HepG2 (cell line): ENCODE data around the gene OSBPL9. TPM values are rescaled to one million over a fixed set of nuclear protein-coding genes. Genes with fewer than 3 reads are reported as not detected.

Experiments
- ATF1 ChIP-seq: IDR thresholded peaks from 2 replicates; pipeline ENCODE4 v1.6.1; 2016; ENCODE audit warnings: mild to moderate bottlenecking, control low read depth
- EP300 ChIP-seq, 3 experiments: sonication (generic) in 1 of 3; formaldehyde crosslinking in 1 of 3; IDR thresholded peaks; 2 replicates each; pipeline versions ENCODE4 v1.5.1 to v1.6.1; 2011 to 2020; ENCODE audit warnings: low read depth in 2 of 3, low read length in 2 of 3, borderline replicate concordance in 1 of 3, improper control_type of control experiment in 1 of 3, mild to moderate bottlenecking in 1 of 3, missing genetic modification reagents in 1 of 3, moderate library complexity in 1 of 3
- HNRNPLL ChIP-seq: fragments of 200-400 bp; formaldehyde crosslinking; IDR thresholded peaks from 2 replicates; pipeline ENCODE4 v1.6.1; 2017; ENCODE audit warnings: mild to moderate bottlenecking, low read depth, low read length; ENCODE audit not compliant: poor library complexity, severe bottlenecking
- MED1 ChIP-seq: sonication (generic); formaldehyde crosslinking; IDR thresholded peaks from 2 replicates; pipeline ENCODE4 v1.4.0; 2020; ENCODE audit warnings: missing genetic modification reagents
- RXRB ChIP-seq: IDR thresholded peaks from 2 replicates; pipeline ENCODE4 v1.6.1; 2016; ENCODE audit warnings: borderline replicate concordance, missing genetic modification reagents, missing compliant biosample characterization
- SP140L ChIP-seq: sonication (generic); formaldehyde crosslinking; IDR thresholded peaks from 2 replicates; pipeline ENCODE4 v1.4.0; 2020; ENCODE audit warnings: missing genetic modification reagents, borderline replicate concordance
- TCF12 ChIP-seq, 2 experiments: fragments of 450-650 bp in 1 of 2; sonication (generic) in 1 of 2; formaldehyde crosslinking in 1 of 2; IDR thresholded peaks; 2 replicates each; pipeline versions ENCODE4 v1.6.1 to v1.8.0; 2017 to 2022; ENCODE audit warnings: antibody characterized with exemption in 1 of 2, mild to moderate bottlenecking in 1 of 2, missing genetic modification reagents in 1 of 2, moderate library complexity in 1 of 2
- XBP1 ChIP-seq: sonication (generic); formaldehyde crosslinking; IDR thresholded peaks from 2 replicates; pipeline ENCODE4 v1.5.0; 2020; ENCODE audit warnings: missing genetic modification reagents
- ZNF12 ChIP-seq: sonication (generic); formaldehyde crosslinking; IDR thresholded peaks from 2 replicates; pipeline ENCODE4 v1.5.0; 2020; ENCODE audit warnings: missing genetic modification reagents
- ZNF383 ChIP-seq: sonication (generic); formaldehyde crosslinking; IDR thresholded peaks from 2 replicates; pipeline ENCODE4 v1.4.0; 2020; ENCODE audit warnings: missing genetic modification reagents, mild to moderate bottlenecking, borderline replicate concordance
- ZNF768 ChIP-seq: sonication (generic); formaldehyde crosslinking; IDR thresholded peaks from 2 replicates; pipeline ENCODE4 v1.4.0; 2020; ENCODE audit warnings: missing genetic modification reagents
- ZNF878 ChIP-seq: sonication (generic); formaldehyde crosslinking; IDR thresholded peaks from 2 replicates; pipeline ENCODE4 v1.8.1; 2023; ENCODE audit warnings: mild to moderate bottlenecking, missing genetic modification reagents, moderate library complexity
- ZSCAN9 ChIP-seq: IDR thresholded peaks from 2 replicates; pipeline ENCODE4 v1.6.1; 2016; ENCODE audit warnings: borderline replicate concordance
- polyA plus RNA-seq, 8 experiments: library from polyadenylated mRNA; depleted of rRNA in 3 of 8; stranded (reverse) in 7 of 8; unstranded in 1 of 8; fragments of >200 nt; fragmentation: Illumina TruSeq in 4 of 8; extraction: Trizol in 4 of 8; gene quantifications; 2 replicates each; pipeline versions ENCODE4 v1.2.1 to v1.2.3, GENCODE V29; 2011 to 2016; ENCODE audit warnings: low read depth in 4 of 8, missing spikeins in 1 of 8, mixed read lengths in 1 of 8; ENCODE audit not compliant: insufficient read depth in 1 of 8
- total RNA-seq, 5 experiments: library from RNA; depleted of rRNA; stranded (reverse); fragments of >200 nt; fragmentation: Illumina TruSeq; extraction: Trizol; gene quantifications; 2 replicates each; pipeline ENCODE4 v1.2.3, GENCODE V29; 2016; ENCODE audit warnings: low read depth in 1 of 5
- TF ChIP-seq, protein P1 (sequence below): sonication (generic); formaldehyde crosslinking; IDR thresholded peaks from 2 replicates; pipeline ENCODE4 v1.9.0; 2021; ENCODE audit warnings: missing genetic modification reagents, borderline replicate concordance
- TF ChIP-seq, protein P2 (sequence below): sonication (generic); formaldehyde crosslinking; IDR thresholded peaks from 2 replicates; pipeline ENCODE4 v1.8.0; 2022; ENCODE audit warnings: missing genetic modification reagents, mild to moderate bottlenecking, inconsistent platforms, borderline replicate concordance
- TF ChIP-seq, protein P3 (sequence below): sonication (generic); formaldehyde crosslinking; IDR thresholded peaks from 2 replicates; pipeline ENCODE4 v1.4.0; 2020; ENCODE audit warnings: mild to moderate bottlenecking, missing genetic modification reagents

OSBPL9 gene
- total and polyA plus RNA-seq, 2 of the 13 experiments (the other 11 are each of a cell fraction or from before 2014, with no cell fraction given): 83.6 to 142 TPM

DNA sequence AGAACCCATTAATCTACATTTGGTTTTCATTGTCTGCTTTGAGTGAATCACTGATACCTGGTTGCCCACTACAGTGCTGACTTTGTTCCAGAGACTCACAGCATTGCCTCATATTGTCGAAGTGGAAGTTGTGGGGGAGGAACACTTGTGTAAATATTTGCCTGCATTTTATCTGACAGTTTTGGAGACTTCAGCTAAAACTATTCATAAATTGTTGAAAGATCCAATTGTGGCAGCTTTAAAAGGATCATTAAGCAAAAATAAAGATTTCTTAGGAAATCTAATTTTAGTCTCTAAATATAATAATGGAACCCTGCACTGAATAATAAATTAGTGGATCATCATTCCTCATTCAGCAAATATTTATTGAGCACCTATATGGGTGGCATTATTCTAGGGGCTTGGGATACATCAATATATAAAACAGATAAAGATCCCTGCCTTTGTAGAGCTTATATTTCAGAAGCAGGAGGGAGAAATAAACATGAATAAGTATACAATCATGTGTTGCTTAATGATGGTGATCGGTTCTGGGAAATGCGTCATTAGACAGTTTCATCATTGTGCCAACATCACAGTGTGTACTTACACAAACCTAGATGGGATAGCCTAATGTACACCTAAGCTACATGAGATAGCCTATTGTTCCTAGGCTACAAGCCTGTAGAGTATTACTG is 73.5 kb downstream of the OSBPL9 start (continued):
- TF ChIP-seq, protein P1, sequence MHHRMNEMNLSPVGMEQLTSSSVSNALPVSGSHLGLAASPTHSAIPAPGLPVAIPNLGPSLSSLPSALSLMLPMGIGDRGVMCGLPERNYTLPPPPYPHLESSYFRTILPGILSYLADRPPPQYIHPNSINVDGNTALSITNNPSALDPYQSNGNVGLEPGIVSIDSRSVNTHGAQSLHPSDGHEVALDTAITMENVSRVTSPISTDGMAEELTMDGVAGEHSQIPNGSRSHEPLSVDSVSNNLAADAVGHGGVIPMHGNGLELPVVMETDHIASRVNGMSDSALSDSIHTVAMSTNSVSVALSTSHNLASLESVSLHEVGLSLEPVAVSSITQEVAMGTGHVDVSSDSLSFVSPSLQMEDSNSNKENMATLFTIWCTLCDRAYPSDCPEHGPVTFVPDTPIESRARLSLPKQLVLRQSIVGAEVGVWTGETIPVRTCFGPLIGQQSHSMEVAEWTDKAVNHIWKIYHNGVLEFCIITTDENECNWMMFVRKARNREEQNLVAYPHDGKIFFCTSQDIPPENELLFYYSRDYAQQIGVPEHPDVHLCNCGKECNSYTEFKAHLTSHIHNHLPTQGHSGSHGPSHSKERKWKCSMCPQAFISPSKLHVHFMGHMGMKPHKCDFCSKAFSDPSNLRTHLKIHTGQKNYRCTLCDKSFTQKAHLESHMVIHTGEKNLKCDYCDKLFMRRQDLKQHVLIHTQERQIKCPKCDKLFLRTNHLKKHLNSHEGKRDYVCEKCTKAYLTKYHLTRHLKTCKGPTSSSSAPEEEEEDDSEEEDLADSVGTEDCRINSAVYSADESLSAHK: no peak
- peak; percentile 83 to 98 for TF ChIP-seq EP300 (IDR thresholded peaks at IDR 0.05; ENCODE audit: low read depth in 2 of 2, low read length in 2 of 2)
- TF ChIP-seq EP300 (CRISPR knock-in tag; IDR thresholded peaks at IDR 0.05; ENCODE audit: borderline replicate concordance): peak; percentile 98
- TF ChIP-seq TCF12 (IDR thresholded peaks at IDR 0.05): no peak
- TF ChIP-seq TCF12 (CRISPR knock-in tag; IDR thresholded peaks at IDR 0.05): no peak
- TF ChIP-seq ZNF12 (CRISPR knock-in tag): peak; percentile 70; the same call in 1 of the 2 replicates
- TF ChIP-seq, protein P2, sequence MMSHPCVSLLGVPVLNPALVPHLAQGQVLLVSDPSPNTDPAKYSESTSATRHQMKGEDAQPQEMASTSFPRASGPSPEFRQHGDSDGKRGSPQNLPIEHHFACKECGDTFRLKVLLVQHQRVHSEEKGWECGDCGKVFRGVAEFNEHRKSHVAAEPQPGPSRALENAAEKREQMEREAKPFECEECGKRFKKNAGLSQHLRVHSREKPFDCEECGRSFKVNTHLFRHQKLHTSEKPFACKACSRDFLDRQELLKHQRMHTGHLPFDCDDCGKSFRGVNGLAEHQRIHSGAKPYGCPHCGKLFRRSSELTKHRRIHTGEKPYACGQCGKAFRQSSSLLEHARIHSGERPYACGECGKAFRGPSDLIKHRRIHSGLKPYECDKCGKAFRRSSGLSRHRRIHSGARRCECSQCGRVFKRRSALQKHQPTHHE (CRISPR knock-in tag): no peak
- no peak for TF ChIP-seq ZNF768 (CRISPR knock-in tag)
- peak; percentile 87 for TF ChIP-seq ATF1 (CRISPR knock-in tag)
- TF ChIP-seq, protein P3, sequence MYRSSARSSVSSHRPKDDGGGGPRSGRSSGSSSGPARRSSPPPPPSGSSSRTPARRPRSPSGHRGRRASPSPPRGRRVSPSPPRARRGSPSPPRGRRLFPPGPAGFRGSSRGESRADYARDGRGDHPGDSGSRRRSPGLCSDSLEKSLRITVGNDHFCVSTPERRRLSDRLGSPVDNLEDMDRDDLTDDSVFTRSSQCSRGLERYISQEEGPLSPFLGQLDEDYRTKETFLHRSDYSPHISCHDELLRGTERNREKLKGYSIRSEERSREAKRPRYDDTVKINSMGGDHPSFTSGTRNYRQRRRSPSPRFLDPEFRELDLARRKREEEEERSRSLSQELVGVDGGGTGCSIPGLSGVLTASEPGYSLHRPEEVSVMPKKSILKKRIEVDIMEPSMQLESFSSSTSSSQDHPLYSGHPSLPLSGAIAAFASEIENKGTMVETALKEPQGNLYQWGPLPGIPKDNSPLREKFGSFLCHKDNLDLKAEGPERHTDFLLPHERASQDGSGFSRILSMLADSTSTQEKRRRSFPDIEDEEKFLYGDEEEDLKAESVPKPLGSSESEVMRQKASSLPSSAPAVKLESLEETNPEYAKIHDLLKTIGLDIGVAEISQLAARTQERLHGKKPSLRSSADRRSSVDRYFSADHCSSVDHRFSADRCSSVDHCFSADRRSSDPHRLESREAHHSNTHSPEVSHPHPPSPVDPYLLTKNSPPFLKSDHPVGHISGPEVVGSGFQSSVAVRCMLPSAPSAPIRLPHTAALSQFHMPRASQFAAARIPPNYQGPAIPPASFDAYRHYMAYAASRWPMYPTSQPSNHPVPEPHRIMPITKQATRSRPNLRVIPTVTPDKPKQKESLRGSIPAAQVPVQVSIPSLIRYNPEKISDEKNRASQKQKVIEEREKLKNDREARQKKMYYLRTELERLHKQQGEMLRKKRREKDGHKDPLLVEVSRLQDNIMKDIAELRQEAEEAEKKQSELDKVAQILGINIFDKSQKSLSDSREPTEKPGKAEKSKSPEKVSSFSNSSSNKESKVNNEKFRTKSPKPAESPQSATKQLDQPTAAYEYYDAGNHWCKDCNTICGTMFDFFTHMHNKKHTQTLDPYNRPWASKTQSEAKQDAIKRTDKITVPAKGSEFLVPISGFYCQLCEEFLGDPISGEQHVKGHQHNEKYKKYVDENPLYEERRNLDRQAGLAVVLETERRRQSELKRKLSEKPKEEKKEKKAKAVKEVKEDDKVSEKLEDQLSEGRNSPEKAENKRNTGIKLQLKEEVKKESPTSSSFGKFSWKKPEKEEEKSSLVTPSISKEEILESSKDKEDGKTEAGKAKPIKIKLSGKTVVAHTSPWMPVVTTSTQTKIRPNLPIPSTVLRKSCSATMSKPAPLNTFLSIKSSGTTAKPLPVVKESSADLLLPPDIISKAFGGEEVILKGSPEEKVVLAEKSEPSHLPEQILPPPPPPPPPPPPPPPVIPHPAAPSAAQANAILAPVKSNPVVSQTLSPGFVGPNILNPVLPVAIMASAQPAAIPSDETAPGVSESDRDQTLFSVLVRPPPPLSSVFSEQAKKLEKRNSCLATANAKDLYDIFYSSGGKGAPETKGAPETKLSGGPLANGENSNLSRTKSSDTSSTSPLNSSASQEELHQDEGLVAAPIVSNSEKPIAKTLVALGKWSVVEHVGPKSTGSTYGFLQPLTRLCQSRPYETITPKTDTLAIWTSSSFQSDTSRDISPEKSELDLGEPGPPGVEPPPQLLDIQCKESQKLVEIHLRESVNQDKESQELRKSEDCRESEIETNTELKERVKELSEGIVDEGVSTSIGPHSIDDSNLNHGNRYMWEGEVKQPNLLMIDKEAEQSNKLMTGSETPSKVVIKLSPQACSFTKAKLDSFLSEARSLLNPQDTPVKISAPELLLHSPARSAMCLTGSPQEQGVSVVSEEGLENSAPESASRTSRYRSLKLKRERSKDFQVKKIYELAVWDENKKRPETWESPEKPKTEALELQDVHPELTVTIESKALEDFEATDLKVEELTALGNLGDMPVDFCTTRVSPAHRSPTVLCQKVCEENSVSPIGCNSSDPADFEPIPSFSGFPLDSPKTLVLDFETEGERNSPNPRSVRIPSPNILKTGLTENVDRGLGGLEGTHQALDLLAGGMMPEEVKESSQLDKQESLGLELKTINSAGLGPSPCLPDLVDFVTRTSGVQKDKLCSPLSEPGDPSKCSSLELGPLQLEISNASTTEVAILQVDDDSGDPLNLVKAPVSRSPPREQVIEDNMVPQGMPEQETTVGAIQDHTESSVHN (CRISPR knock-in tag): no peak
- TF ChIP-seq XBP1: no peak
- TF ChIP-seq MED1 (CRISPR knock-in tag): peak; percentile 66
- TF ChIP-seq HNRNPLL: no peak
- no peak for TF ChIP-seq SP140L
- TF ChIP-seq ZNF383 (CRISPR knock-in tag): no peak
- TF ChIP-seq ZNF878 (CRISPR knock-in tag): no peak
- TF ChIP-seq ZSCAN9 (CRISPR knock-in tag): peak; percentile 76; the same call in 1 of the 2 replicates
- peak; percentile 78 for TF ChIP-seq RXRB
